IPS DF 6.9 (cell line): ENCODE results near the gene SLC25A3.
A peak's percentile ranks its signal among the peaks of the same experiment; 100 is the strongest.
"Not testable (repeated sequence)": the region's sequence is repeated elsewhere in the genome, so short reads cannot be mapped to it uniquely, and the experiment has no call there.

Source experiments
- DNase-seq: peaks from one replicate; pipeline ENCODE4 v3.0.0-alpha.2; 2013; ENCODE audit warnings: low read depth, low spot score
- H3K27ac ChIP-seq: one replicate; pipeline ENCODE4 v1.5.1; 2013; ENCODE audit warnings: low read length, control low read depth
- H3K27me3 ChIP-seq: 2 replicates; pipeline ENCODE4 v1.6.1; 2013; ENCODE audit warnings: mild to moderate bottlenecking, low read length; ENCODE audit not compliant: control insufficient read depth, insufficient read depth
- H3K36me3 ChIP-seq: 2 replicates; pipeline ENCODE4 v1.6.1; 2013; ENCODE audit warnings: low read length; ENCODE audit not compliant: control insufficient read depth, insufficient read depth
- H3K4me1 ChIP-seq: 2 replicates; pipeline ENCODE4 v1.6.1; 2013; ENCODE audit warnings: low read length; ENCODE audit not compliant: control insufficient read depth, insufficient read depth
- H3K4me3 ChIP-seq: 2 replicates; pipeline ENCODE4 v1.5.1; 2013; ENCODE audit warnings: mild to moderate bottlenecking, low read length
- H3K9me3 ChIP-seq: 2 replicates; pipeline ENCODE4 v1.6.1; 2013; ENCODE audit warnings: low read length, inconsistent platforms; ENCODE audit not compliant: control insufficient read depth, insufficient read depth
- WGBS: extraction: QIAGEN DNeasy Blood & Tissue Kit; methylation state at CpG from one replicate; pipeline ENCODE4 v1.1.7; 2013; ENCODE audit warnings: mixed read lengths, missing lambda C conversion rate; ENCODE audit not compliant: insufficient read length, insufficient coverage; 5-methylcytosine and 5-hydroxymethylcytosine counted together

Gene SLC25A3

DNA sequence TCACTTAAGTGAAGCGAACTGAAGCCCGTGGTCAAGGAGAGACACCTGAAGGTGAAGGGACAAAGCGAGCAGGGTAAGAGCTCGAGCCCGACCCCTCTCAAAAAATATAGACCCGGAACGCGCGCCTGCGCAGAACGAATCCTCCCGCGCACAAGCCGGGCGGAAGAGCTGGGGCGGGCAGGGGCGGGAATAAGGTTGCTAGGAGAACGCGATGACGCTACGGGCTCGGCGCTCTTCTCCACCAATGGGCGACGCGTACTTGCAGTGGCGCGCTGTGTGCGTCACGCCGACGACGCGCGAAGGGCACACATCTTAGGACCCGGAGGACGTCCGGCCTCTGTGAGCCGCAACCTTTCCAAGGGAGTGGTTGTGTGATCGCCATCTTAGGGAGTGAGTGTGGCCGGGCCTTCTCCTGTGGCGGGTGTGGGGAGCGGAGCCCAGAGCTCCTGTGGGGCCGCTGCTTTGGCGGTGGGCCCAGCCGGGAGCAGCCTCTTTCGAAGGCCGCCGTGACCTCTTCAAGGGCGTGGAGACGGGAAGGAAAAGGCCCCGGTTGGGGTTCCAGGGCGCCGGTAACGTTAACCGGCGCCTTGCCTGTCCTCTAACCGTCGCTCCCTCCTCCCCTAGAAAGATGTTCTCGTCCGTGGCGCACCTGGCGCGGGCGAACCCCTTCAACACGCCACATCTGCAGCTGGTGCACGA lies at the start of gene SLC25A3:
Gene SLC25A3 (plus strand): TSS at position 336 of the 699 bp plus-strand sequence. CDS start 293 bp downstream, at position 629.
- WGBS: no CpG with 5 or more reads among the region's 67 CpGs
- Histone ChIP-seq H3K36me3 (peaks cover 6% of the 10 kb centered on the region; the same call in 1 of the 2 replicates), H3K4me3 (peak within 1 kb of the TSS; percentile 97), H3K27me3 (no peaks in the 10 kb centered on the region), H3K9me3 (no peaks in the 10 kb centered on the region), H3K27ac (no peak within 1 kb of the TSS), H3K4me1 (no peaks in the 10 kb centered on the region)
- peak; percentile 95 for DNase-seq

DNA sequence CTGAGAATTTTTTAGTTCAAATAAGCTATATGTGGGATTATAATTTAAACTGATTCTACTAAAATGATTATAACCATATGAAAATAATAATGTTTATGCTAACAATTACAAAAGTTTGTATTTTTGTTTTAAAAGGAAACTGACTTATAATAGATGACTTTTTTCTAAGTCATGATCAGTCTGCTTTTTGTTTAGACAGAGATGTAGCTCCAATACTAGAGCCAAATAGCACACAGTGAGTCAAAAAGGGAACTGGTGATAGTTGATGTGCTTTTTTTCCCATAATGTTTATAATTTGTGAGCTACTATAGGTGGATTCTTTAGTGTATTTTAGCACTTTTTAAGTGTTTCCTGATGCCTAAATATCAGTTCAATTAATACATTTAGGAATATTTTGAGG lies 49.8 kb upstream of the SLC25A3 start:
- Histone ChIP-seq H3K4me3 (no peak overlapping the region), H3K36me3 (peaks cover 2% of the 10 kb centered on the region; the same call in 1 of the 2 replicates), H3K9me3 (no peaks in the 10 kb centered on the region), H3K4me1 (no peaks in the 10 kb centered on the region), H3K27ac (no peak overlapping the region), H3K27me3 (no peaks in the 10 kb centered on the region)
- DNase-seq: no peak

DNA sequence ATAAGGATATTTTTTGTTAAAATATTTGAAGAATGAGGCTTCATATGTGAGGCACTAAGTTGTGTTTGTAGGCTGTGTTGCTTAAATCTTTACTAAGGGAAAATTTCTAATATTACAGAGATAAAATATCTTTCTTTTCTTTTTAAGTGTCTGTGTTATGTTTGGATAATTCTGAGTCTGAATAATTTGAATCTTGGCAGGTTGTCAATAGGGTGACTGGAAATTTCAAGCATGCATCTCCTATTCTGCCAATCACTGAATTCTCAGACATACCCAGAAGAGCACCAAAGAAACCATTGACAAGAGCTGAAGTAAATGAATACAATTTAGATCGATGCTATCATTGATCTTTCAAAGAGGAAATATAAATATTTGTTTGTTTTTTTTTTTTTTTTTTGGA lies 48.7 kb upstream of the SLC25A3 start:
- H3K4me3 ChIP-seq: no peak overlapping the region
- no peaks in the 10 kb centered on the region for H3K4me1 ChIP-seq
- no peaks in the 10 kb centered on the region for H3K9me3 ChIP-seq
- WGBS: no CpG with 5 or more reads among the region's 1 CpG
- no peak for DNase-seq
- peaks cover 2% of the 10 kb centered on the region; the same call in 1 of the 2 replicates for H3K36me3 ChIP-seq
- H3K27ac ChIP-seq: no peak overlapping the region
- H3K27me3 ChIP-seq: no peaks in the 10 kb centered on the region

DNA sequence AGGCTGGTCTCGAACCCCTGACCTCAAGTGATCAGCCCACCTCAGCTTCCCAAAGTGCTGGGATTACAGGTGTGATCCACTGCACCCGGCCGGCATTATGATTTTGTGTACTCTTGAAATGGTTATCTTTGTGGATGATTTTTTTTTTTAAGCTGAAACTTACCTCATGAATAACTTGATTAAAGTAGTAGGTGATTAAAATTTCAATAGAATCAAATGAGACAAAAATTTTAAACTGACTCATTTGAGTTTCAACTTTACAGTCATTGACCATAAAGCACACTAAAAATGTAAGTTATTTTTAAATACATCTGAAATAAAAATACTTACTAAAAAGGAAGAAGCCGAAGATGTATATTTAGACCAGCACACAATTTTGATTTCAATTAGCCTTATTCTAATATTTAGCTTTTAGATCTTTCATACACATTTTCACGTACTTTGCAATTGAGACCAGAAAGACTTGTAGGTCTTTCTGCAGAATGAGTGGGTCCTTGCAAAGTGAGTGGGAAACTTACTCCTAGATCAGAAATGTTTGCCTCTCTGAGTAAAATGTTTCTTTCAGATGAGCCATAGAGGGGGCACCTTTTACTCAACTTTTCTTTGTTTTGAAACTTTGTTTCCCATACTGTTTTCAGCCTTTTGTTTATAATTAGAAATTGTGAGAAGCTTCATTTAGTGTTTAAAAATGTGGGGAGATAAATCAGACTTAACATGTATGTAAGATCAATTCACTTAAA lies 43.9 kb upstream of the SLC25A3 start:
- H3K4me3 ChIP-seq: no peak overlapping the region
- no peaks in the 10 kb centered on the region for H3K4me1 ChIP-seq
- no peaks in the 10 kb centered on the region; the same call in 1 of the 2 replicates for H3K36me3 ChIP-seq
- H3K9me3 ChIP-seq: no peaks in the 10 kb centered on the region
- no CpG with 5 or more reads among the region's 5 CpGs for WGBS
- no peak for DNase-seq
- H3K27ac ChIP-seq: no peak overlapping the region
- no peaks in the 10 kb centered on the region for H3K27me3 ChIP-seq

DNA sequence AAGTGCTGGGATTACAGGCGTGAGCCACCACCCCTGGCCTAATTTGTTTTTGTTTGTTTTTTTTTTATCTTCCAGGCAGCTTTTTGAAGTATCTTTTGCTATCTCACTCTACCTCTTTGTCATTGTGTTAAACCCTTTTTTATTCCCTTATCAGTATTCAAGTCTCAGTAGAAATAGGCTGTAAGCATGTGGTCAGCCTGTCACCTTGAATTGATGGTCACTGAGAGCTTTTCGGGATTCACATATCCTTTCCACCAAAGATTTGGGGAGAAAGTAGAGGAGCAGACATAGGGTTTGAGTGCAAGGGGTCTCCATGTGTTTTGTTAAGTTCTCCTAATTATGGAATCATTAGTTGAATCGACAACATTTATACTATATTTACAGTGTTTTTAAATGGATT lies 41.7 kb upstream of the SLC25A3 start:
- WGBS: no CpG with 5 or more reads among the region's 3 CpGs
- no peaks in the 10 kb centered on the region for H3K9me3 ChIP-seq
- no peak overlapping the region for H3K4me3 ChIP-seq
- DNase-seq: no peak
- H3K27me3 ChIP-seq: no peaks in the 10 kb centered on the region
- H3K36me3 ChIP-seq: no peaks in the 10 kb centered on the region
- no peak overlapping the region for H3K27ac ChIP-seq
- H3K4me1 ChIP-seq: no peaks in the 10 kb centered on the region

DNA sequence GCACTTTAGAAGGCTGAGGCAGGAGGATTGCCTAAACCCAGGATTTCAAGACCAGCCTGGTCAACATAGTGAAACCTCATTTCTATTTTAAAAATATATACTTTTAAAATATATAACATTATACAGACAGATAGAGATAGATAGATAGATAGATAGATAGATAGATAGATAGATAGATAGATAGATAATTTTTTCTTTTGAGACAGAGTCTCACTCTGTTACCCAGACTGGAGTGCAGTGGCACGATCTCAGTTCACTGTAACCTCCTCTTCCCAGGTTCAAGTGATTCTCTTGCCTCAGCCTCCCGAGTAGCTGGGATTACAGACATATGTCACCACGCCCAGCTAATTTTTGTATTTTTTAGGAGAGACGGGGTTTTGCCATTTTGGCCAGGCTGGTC lies 35.4 kb upstream of the SLC25A3 start:
- not testable (repeated sequence) for H3K27me3 ChIP-seq, H3K27ac ChIP-seq, H3K9me3 ChIP-seq, H3K4me1 ChIP-seq, H3K4me3 ChIP-seq, H3K36me3 ChIP-seq, DNase-seq
- no CpG with 5 or more reads among the region's 4 CpGs for WGBS

DNA sequence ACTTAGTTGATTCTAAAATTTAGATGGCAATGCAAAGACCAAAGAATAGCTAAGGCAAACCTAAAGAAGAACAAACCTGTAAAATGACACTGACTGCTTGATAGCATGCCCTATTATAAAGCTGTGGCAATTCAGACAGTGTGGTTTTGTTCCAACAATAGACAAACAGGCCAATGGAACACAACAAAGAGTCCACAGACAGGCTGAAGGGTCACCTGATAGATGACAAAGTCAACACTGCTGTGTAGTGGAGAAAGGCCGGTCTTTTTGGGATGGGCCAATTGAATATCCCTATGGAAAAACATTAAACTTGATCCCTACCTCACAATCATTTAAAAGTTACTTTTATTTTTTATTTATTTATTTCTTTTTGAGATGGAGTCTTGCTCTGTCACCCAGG lies 33.8 kb upstream of the SLC25A3 start:
- H3K27ac ChIP-seq: no peak overlapping the region
- no peaks in the 10 kb centered on the region for H3K9me3 ChIP-seq
- WGBS: no CpG with 5 or more reads among the region's 1 CpG
- no peaks in the 10 kb centered on the region for H3K36me3 ChIP-seq
- no peaks in the 10 kb centered on the region for H3K27me3 ChIP-seq
- no peak for DNase-seq
- H3K4me1 ChIP-seq: no peaks in the 10 kb centered on the region
- H3K4me3 ChIP-seq: no peak overlapping the region

DNA sequence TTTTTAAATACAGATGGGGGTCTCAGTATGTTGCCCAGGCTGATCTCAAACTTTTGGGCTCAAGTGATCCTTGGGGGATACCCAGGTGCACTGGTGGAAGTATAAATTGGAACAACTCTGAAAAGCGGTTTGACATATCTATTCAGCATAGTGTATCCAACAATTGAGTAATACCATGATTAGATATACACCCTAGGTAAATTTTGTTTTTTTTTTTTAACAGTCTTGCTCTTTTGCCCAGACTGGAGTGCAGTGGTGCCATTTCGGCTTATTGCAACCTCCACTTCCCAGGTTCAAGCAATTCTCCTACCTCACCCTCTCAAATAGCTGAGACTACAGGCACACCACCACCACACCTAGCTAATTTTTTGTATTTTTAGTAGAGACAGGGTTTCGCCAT lies 31.6 kb upstream of the SLC25A3 start:
- no peak for DNase-seq
- Histone ChIP-seq H3K27me3 (no peaks in the 10 kb centered on the region), H3K27ac (no peak overlapping the region), H3K9me3 (no peaks in the 10 kb centered on the region), H3K4me1 (no peaks in the 10 kb centered on the region), H3K36me3 (no peaks in the 10 kb centered on the region), H3K4me3 (no peak overlapping the region)
- WGBS: no CpG with 5 or more reads among the region's 3 CpGs

DNA sequence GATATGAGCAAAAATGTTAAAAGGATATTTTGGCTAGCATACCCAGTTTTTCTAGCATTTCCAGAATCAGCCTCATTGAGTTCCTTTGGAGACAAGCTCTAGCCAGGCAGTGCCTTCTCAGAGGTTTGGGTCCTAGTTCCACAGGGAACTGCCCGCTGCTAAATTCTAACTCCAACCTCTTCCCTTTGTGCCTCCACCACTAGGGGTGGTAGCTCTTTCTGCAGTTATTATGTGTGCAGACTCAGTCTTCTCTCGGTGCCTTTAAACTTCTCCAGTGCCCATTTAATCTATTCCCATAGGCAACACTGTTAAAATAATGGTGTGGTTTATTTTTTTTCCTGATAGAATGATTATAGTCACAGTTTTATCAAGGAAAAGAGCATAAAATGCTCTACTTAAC lies 21.5 kb upstream of the SLC25A3 start:
- H3K4me3 ChIP-seq: no peak overlapping the region
- DNase-seq: peak; percentile 16
- no CpG with 5 or more reads among the region's 2 CpGs for WGBS

DNA sequence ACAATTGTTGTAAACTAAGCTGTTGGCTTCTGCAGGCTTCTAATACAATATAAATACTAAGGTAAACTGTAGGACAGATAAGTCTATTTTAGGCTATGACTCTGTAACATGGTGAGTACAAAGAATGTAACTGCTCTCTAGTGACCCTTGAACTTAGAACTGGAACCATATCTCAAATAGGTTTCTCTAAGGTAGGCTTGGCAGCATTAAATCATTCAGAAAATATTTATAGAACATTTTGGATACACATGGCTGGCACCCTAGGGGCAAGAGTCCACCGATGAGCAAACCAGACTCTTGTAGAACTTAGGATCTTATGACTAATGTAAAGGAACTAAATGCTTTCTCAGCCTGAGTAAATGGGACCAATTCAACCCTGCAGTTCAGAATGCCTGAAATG lies 19.4 kb upstream of the SLC25A3 start:
- WGBS: no CpG with 5 or more reads among the region's 1 CpG
- H3K36me3 ChIP-seq: no peaks in the 10 kb centered on the region
- no peaks in the 10 kb centered on the region for H3K9me3 ChIP-seq
- no peak overlapping the region for H3K4me3 ChIP-seq
- no peaks in the 10 kb centered on the region for H3K4me1 ChIP-seq
- H3K27ac ChIP-seq: no peak overlapping the region
- H3K27me3 ChIP-seq: no peaks in the 10 kb centered on the region
- no peak for DNase-seq

More for the DNA sequence above, 21.5 kb upstream of the SLC25A3 start:
- Histone ChIP-seq H3K27me3 (no peaks in the 10 kb centered on the region), H3K27ac (no peak overlapping the region), H3K4me1 (no peaks in the 10 kb centered on the region), H3K36me3 (no peaks in the 10 kb centered on the region), H3K9me3 (no peaks in the 10 kb centered on the region)

DNA sequence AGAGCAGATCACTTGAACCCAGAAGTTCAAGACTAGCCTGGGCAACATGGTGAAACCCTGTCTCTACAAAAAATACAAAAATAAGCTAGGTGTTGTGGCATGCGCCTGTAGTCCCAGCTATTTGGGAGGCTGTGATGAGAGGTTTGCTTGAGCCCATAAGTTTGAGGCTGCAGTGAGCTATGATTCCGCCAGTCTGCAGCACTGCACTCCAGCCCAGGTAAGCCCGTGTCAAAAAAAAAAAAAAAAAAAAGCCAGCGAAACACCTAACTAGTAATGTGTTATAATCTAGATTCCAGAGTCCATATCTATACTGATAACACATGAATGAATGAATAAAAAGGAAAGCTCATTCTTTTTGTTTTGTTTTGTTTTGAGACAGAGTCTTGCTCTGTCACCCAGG lies 18.5 kb upstream of the SLC25A3 start:
- Histone ChIP-seq H3K4me1 (no peaks in the 10 kb centered on the region), H3K27me3 (no peaks in the 10 kb centered on the region), H3K4me3 (no peak overlapping the region), H3K9me3 (no peaks in the 10 kb centered on the region), H3K27ac (no peak overlapping the region), H3K36me3 (no peaks in the 10 kb centered on the region)
- no CpG with 5 or more reads among the region's 4 CpGs for WGBS
- no peak for DNase-seq
